DOHH2 (cell line): Measurements from ENCODE around the gene SNAPC3.

Source experiments
- H3F3A ChIP-seq: fragments of 200-600 bp; sonication (generic), shearing (Covaris generic); 2 replicates; pipeline ENCODE4 v1.6.0; 2016; ENCODE audit warnings: antibody characterized with exemption, mild to moderate bottlenecking; ENCODE audit not compliant: control insufficient read depth, insufficient read depth
- H3K27ac ChIP-seq: fragments of 200-600 bp; sonication (generic); 2 replicates; pipeline ENCODE4 v1.5.1; 2014; ENCODE audit warnings: low read depth, mild to moderate bottlenecking, low read length, moderate library complexity
- H3K27me3 ChIP-seq: fragments of 200-600 bp; sonication (generic); 2 replicates; pipeline ENCODE4 v1.6.1; 2014; ENCODE audit warnings: mild to moderate bottlenecking, low read length, mixed read lengths; ENCODE audit not compliant: control insufficient read depth
- H3K36me3 ChIP-seq: fragments of 200-600 bp; sonication (generic); 2 replicates; pipeline ENCODE4 v1.6.1; 2014; ENCODE audit warnings: mild to moderate bottlenecking, low read length, moderate library complexity, mixed read lengths; ENCODE audit not compliant: control insufficient read depth
- H3K4me1 ChIP-seq: fragments of 200-600 bp; sonication (generic); 2 replicates; pipeline ENCODE4 v1.6.1; 2014; ENCODE audit warnings: mild to moderate bottlenecking, low read length, mixed read lengths; ENCODE audit not compliant: control insufficient read depth
- H3K4me2 ChIP-seq: fragments of 200-600 bp; sonication (generic); 2 replicates; pipeline ENCODE4 v1.6.0; 2014; ENCODE audit warnings: mild to moderate bottlenecking, low read length, moderate library complexity
- H3K4me3 ChIP-seq: fragments of 200-600 bp; sonication (generic); 2 replicates; pipeline ENCODE4 v1.5.1; 2014; ENCODE audit warnings: mild to moderate bottlenecking, low read length, mixed read lengths
- H3K79me2 ChIP-seq: fragments of 200-600 bp; sonication (generic); 2 replicates; pipeline ENCODE4 v1.6.1; 2014; ENCODE audit warnings: mild to moderate bottlenecking, low read length, mixed read lengths; ENCODE audit not compliant: control insufficient read depth
- H3K9me2 ChIP-seq: fragments of 200-600 bp; sonication (generic); replicated peaks from 2 replicates; pipeline ENCODE4 v1.6.1; 2014; ENCODE audit warnings: mild to moderate bottlenecking, low read length, mixed read lengths; ENCODE audit not compliant: control insufficient read depth
- H3K9me3 ChIP-seq: fragments of 200-600 bp; sonication (generic); 2 replicates; pipeline ENCODE4 v1.6.1; 2014; ENCODE audit warnings: antibody characterized with exemption, low read length, mixed read lengths; ENCODE audit not compliant: control insufficient read depth, insufficient read depth
- H4K20me1 ChIP-seq: fragments of 200-600 bp; sonication (generic); 2 replicates; pipeline ENCODE4 v1.6.0; 2014; ENCODE audit warnings: low read depth, mild to moderate bottlenecking, antibody characterized with exemption, low read length, moderate library complexity; ENCODE audit not compliant: control insufficient read depth, insufficient read depth
- EZH2phosphoT487 ChIP-seq: fragments of 200-600 bp; sonication (generic); IDR thresholded peaks from 2 replicates; pipeline ENCODE4 v1.6.1; 2017; ENCODE audit warnings: borderline replicate concordance, mild to moderate bottlenecking, antibody characterized with exemption, low read length, moderate library complexity, mixed read lengths
- TF ChIP-seq, protein P1 (sequence below): fragments of 200-600 bp; sonication (generic); IDR thresholded peaks from one replicate; pipeline ENCODE4 v1.5.1; 2014; ENCODE audit warnings: antibody characterized with exemption, mild to moderate bottlenecking, low read depth, low read length; ENCODE audit not compliant: poor library complexity, severe bottlenecking

The SNAPC3 gene

DNA sequence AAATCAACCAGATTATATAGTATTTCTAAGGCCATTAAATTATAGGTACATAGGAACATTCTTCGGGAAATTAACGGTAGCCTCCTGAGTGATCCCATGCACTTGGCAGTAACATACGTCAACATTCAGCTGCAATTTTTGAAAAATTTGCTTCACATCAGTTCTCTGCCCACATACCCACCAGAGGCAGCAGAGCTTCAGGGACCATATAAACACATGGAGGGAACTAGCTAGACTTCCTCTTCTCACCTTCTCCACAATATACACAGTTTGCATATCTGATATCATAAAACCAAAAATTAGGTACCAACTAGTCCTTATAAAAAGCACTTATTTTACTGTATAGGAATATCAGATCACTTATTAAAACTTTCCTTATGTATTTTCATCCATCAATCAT, 83.2 kb downstream of the SNAPC3 start:
- Histone ChIP-seq H3K36me3 (peaks cover 91% of the 10 kb centered on the region), H4K20me1 (peaks cover 25% of the 10 kb centered on the region), H3K4me1 (peaks cover 38% of the 10 kb centered on the region), H3F3A (no peaks in the 10 kb centered on the region), H3K79me2 (peaks cover 98% of the 10 kb centered on the region), H3K27me3 (no peaks in the 10 kb centered on the region), H3K4me2 (no peak overlapping the region), H3K9me2 (no peaks in the 10 kb centered on the region), H3K4me3 (no peak overlapping the region), H3K9me3 (no peaks in the 10 kb centered on the region), H3K27ac (no peak overlapping the region)
- TF ChIP-seq EZH2phosphoT487 = no peak
- TF ChIP-seq, protein P1, sequence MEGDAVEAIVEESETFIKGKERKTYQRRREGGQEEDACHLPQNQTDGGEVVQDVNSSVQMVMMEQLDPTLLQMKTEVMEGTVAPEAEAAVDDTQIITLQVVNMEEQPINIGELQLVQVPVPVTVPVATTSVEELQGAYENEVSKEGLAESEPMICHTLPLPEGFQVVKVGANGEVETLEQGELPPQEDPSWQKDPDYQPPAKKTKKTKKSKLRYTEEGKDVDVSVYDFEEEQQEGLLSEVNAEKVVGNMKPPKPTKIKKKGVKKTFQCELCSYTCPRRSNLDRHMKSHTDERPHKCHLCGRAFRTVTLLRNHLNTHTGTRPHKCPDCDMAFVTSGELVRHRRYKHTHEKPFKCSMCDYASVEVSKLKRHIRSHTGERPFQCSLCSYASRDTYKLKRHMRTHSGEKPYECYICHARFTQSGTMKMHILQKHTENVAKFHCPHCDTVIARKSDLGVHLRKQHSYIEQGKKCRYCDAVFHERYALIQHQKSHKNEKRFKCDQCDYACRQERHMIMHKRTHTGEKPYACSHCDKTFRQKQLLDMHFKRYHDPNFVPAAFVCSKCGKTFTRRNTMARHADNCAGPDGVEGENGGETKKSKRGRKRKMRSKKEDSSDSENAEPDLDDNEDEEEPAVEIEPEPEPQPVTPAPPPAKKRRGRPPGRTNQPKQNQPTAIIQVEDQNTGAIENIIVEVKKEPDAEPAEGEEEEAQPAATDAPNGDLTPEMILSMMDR = peak; percentile 42

DNA sequence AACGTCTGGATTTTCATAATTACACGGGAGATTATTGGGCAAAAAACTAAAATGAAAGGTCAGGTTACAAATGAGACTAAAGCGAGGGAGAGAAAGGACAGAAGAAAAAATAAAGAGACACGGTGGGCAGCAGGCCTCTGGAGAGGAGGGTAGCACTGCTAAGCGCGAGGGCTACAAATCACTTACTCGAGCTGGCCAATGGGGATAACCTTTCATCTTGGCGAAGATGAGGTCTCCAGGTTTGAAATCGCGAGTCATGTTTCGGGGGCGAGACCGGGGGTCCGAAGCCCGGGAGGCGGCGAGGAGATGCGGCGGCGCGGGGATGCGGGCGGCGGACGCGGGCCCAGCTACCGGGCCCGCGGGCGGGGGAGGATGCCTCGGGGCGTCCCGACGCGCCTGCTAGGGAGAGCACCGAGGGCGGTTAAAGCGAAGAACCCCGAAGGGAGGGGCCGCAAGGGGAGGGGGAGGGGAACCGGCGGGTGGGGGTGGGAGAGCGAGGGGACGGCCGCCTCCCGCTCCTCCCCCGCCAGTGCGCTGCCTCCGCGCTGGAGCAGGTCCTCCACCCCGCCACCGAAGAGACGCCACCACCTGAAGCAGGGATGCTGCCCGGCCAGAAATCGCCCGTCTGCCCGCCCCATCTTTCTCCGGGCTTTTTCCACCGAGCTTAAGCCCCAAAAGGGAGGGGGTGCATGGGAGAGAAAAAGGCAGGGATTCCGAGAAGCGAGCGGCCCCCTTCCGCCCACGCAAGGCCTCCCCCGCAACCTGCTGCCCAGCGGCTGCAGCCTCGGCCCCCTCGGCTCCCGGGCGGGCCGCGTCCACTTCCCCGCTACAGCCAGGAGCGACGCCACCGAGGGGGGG, 87.5 kb downstream of the SNAPC3 start:
- Histone ChIP-seq H3K9me2 (no peaks in the 10 kb centered on the region), H3K4me2 (peak overlapping the region; percentile 77), H3F3A (peaks cover 15% of the 10 kb centered on the region), H3K27me3 (no peaks in the 10 kb centered on the region), H3K79me2 (peaks cover 56% of the 10 kb centered on the region), H4K20me1 (peaks cover 20% of the 10 kb centered on the region), H3K27ac (peak overlapping the region; percentile 82), H3K4me1 (peaks cover 59% of the 10 kb centered on the region), H3K36me3 (peaks cover 53% of the 10 kb centered on the region), H3K4me3 (peak overlapping the region; percentile 78), H3K9me3 (no peaks in the 10 kb centered on the region)
- TF ChIP-seq EZH2phosphoT487 = no peak
- TF ChIP-seq, protein P1 = no peak

DNA sequence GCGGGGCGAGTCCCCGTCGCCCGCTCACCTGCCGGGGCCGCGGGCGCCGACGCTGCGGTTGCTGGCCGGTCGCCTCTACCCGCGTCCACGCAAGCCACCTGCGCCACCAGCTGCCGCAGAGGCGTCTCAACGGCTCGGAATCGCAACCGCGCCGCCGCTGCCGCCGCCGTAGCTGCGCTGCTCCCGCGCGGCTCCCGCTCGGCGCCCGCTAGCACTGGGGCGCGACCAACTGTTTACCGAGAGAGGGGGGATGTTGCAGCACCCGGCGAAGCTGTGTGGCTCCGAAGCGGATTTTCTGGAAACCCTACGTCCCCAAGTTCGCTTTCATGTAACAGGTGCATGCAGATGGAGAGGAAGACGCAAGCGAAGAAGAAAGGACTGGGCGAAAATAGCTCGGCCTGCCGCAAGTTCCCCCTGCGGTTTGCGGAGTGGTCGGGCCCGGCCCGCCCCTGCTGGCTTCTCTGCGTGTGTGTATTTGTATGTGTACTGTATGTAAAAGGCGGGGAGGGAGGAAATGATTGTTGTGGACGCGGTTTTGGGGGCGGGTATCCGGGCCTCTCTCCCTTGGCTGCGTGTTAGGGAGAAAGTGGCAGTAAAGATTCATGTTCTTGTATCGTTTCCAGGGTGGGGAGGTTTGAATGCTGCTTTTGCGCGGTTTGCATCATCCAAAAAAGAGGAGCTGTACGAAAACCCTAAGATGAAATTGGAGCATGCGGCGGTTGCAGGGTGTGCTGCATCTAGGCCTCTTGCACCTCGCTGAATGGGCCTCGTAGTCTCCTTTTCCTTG, 88.3 kb downstream of the SNAPC3 start, which contains the start of gene PSIP1:
Gene PSIP1 (minus strand): TSS at position 182 of the 787 bp plus-strand sequence. CDS start 782 bp downstream, outside the sequence.
- H3F3A ChIP-seq = peaks cover 15% of the 10 kb centered on the region
- no peaks in the 10 kb centered on the region for H3K9me2 ChIP-seq
- peaks cover 59% of the 10 kb centered on the region for H3K4me1 ChIP-seq
- peaks cover 20% of the 10 kb centered on the region for H4K20me1 ChIP-seq
- no peaks in the 10 kb centered on the region for H3K9me3 ChIP-seq
- H3K27me3 ChIP-seq = no peaks in the 10 kb centered on the region
- peak within 1 kb of the TSS; percentile 82 for H3K27ac ChIP-seq
- TF ChIP-seq EZH2phosphoT487 = no peak
- TF ChIP-seq, protein P1 = no peak
- peaks cover 48% of the 10 kb centered on the region for H3K79me2 ChIP-seq
- H3K4me3 ChIP-seq = peak within 1 kb of the TSS; percentile 78
- H3K36me3 ChIP-seq = peaks cover 45% of the 10 kb centered on the region
- peak within 1 kb of the TSS; percentile 77 for H3K4me2 ChIP-seq
